SHP77 (cell line): ENCODE data around the gene N4BP3.

Source experiments
- DNase-seq, 2 experiments: peaks; one replicate each; lab custom pipeline; 2025; lab: John Stamatoyannopoulos, UW

Gene N4BP3

GRCh38 chr5:178103612-178104011 lies 9.7 kb upstream of the N4BP3 start:
- no peak for DNase-seq

DNA sequence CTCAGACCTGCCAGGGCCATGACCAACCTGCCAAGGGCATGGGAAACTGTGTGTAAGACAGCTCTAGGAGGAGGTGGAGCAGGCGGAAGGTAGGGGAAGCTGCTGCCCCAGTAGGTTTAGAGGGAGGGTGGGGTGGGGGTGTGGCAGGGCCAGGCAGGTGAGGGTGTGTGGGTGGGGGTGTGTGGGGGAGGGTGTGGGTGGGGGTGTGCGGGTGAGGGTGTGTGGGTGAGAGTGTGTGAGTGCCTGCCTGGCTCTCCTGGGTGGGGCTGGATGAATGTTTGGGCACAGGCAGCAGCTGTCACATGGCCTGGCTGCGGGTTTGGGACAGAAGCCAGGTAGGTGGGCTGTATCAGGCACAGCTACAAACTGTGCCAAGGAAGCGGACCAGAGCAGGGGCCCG lies 8.8 kb upstream of the N4BP3 start:
- no peak for DNase-seq

- DNase-seq: no peak
These were observed 7.2 kb upstream of the N4BP3 start for GRCh38 chr5:178106086-178106485.

GRCh38 chr5:178106556-178107239 lies 6.6 kb upstream of the N4BP3 start:
- no peak for DNase-seq

DNA sequence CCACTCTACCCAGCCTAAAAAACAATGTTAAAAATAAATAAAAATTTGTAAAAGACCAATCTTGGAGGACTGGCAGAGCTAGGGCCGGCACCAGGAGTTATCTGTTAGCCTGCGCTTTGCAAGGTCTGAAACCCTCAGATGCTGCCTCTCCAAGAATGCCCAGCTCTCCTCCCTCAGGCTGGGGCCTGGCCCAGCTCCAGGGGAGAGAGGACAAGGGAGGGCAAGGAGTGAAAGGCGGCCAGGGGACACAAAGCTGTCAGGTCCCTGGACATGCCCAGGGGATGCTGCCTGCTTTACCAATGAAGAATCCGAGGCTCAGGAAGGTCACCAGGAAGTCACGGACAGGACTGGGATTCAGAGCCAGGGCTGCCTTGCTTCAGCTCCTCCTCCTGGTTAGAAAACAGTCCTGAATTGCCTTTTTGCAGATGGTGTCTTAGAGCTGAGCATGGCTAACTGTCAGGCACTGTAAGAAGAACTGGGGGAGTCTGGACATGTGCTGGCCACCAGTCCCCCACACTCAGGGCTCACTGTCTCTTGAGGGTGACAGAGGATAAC lies 5.5 kb upstream of the N4BP3 start:
- no peak for DNase-seq

DNA sequence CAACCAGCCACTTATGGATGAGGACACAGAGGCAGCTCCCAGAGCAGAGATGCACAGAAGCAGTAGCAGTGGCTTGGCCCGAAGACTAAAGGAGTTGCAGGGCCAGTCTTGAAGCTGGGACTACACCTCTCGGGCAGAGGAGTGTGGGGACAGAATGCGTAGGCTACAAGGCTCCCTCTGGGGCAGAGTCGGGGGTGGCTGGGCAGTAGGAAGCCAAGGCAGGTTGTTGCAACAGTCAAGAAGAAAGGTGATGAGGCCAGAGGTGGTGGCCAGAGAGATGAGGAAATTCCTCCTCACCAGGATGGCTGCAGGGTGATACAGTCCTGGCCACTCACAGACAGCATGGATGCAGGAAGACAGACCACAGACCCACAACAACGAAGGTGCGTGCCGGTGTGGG lies 4.9 kb upstream of the N4BP3 start:
- no peak for DNase-seq

- DNase-seq: no peak
These were observed 4.4 kb upstream of the N4BP3 start for GRCh38 chr5:178108966-178109365.

- DNase-seq: no peak
These were observed 2.8 kb upstream of the N4BP3 start for GRCh38 chr5:178110511-178110910.

DNA sequence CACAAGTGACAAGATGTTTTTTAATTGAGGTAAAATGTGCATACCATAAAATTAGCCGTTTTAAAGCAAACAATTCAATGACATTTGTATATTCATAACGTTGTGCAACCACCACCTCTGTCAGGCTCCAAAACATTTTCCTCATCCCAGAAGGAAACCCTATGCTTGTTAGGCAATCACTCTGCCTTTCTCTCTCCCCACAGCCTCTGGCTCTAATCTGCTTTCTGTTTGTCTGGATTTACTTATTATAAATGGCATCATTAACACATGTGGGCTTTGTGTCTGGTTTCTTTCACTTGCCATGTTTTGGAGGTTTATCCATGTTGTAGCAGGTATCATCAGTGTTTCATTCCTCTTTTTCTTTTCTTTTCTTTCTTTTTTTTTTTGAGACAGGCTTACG lies 1.4 kb upstream of the N4BP3 start:
- DNase-seq: no peak

- DNase-seq: no peak
These were observed 787 bp upstream of the N4BP3 start for GRCh38 chr5:178112545-178112944.

- no peak for DNase-seq
These were observed 551 bp downstream of the N4BP3 start for GRCh38 chr5:178113841-178114324.

GRCh38 chr5:178114325-178115135 lies 1.2 kb downstream of the N4BP3 start:
- DNase-seq: no peak

GRCh38 chr5:178115136-178115813 lies 1.9 kb downstream of the N4BP3 start:
- no peak for DNase-seq

DNA sequence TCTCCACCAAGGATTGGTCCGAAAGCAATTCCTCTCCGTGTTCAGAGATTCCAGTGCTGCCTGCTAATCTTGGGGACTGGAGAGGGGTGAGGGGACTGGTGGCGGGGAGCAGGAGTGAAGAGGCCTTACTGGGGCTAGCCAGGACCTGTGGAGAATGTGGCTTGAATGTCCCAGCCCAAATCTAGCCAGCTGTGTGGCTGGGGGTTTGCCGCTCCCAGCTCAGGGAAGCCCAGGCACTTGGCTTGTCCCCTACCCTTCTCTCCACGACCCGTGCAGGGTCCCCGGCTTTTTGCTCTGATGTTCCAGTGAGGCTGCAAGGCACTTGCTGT lies 2.4 kb downstream of the N4BP3 start:
- DNase-seq: no peak

GRCh38 chr5:178116143-178116885 lies 3.0 kb downstream of the N4BP3 start:
- no peak for DNase-seq

DNA sequence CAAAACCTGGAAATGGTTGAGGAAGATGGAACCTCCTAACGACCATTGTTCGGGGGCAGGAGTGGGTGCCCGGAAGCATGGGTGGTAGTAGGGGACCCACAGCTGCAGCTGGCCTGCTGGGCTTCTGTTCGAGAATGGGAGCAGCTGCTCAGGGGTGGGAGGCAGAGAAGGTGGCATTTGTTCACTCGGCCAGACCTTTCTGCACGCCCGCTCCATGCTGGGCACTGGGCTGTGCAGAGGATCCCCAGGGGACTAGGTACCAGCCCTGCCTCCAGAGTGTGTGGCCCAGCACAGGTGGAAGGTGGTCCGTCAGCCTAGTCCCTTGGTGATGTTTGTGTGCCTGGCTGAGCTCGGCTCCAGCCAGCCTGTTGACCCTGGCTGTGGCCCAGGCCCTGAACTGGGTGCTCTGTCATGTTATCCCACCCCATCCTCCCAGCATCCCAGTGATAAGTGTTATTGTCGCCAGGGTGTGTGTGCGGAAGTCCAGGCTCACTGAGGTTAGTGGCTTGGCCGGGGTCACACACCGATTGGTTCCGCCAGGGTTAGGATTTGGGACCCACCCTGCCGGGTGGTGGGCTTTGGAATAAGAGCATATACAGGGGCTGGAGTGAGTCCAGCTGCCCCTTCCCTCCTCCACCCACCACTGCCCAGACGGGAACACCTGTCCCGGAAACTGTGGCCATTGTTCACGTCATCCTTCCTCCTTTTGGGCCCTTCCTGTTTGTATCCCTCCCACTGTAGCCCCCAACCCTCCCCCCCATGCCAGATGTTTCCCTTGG lies 4.8 kb downstream of the N4BP3 start:
- no peak for DNase-seq

DNA sequence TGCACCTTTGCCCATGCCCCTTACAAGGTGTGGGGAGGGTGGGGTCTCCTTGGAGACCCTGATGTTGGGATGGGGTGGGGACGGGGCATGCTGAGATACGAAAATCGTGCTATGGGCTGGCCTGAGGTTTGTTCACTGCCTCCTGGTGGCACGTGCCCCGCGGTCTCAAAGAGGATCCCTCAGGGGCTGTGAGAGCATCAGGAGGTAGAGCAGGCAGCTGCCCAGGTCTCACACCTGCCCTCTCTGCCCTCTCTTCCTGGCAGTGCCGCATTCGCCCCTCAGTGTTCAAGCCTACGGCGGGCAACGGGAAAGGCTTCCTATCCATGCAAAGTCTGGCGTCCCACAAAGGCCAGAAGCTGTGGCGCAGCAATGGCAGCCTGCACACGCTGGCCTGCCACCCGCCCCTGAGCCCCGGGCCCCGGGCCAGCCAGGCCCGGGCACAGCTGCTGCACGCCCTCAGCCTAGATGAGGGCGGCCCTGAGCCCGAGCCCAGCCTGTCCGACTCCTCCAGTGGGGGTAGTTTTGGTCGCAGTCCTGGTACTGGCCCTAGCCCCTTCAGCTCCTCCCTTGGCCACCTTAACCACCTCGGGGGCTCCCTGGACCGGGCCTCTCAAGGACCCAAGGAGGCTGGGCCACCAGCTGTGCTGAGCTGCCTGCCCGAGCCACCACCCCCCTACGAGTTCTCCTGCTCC lies 6.7 kb downstream of the N4BP3 start:
- DNase-seq: no peak

DNA sequence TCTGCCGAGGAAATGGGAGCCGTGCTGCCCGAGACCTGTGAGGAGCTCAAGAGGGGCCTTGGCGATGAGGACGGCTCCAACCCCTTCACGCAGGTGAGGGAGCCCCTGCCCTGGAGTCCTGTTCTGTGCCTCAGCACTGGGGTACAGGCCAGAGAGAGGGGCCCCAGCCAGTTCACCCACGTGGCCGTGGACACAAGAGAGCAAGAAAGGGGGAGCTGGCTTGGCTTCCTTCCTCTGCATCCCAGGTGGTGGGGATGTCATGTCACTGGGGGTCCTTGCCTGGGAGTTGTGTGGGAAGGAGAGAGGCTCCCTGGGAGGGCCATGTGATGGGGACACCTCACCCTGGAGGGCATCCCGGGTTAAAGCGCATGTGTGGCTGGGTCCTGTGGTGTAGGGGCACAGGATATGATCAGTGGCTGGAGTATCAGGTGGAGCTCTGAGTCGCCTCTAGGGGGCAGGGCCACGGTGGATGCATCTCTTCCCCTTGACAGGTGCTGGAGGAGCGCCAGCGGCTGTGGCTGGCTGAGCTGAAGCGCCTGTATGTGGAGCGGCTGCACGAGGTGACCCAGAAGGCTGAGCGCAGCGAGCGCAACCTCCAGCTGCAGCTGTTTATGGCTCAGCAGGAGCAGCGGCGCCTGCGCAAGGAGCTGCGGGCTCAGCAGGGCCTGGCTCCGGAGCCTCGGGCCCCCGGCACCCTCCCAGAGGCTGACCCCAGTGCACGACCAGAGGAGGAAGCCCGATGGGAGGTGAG lies 7.5 kb downstream of the N4BP3 start:
- DNase-seq: peak; percentile 94 to 99

GRCh38 chr5:178121391-178122276 lies 8.3 kb downstream of the N4BP3 start:
- peak; percentile 40 to 75 for DNase-seq
